Caco-2 (cell line): ENCODE results near the gene TPPP2. TPM values are rescaled to one million over a fixed set of nuclear protein-coding genes. Genes with fewer than 3 reads are reported as not detected.

Experiments
- BruUV-seq: library from RNA; stranded (reverse); fragments of 400-500 nt; replicated peaks from 2 replicates; lab custom pipeline; 2021; lab: Mats Ljungman, UMichigan
- CTCF ChIA-PET: fragments of 300-600 bp; sonication (Branson Sonifier 250); formaldehyde crosslinking; loops from one replicate; lab custom pipeline; 2022; ENCODE audit warnings: antibody characterized with exemption; lab: Charles Lee
- POLR2A ChIA-PET: fragments of 300-600 bp; sonication (Branson Sonifier 250); formaldehyde crosslinking; loops from one replicate; lab custom pipeline; 2022; ENCODE audit warnings: antibody characterized with exemption; lab: Charles Lee
- DNase-seq, 2 experiments: peaks; one replicate each; pipeline versions ENCODE4 v3.0.0 to v3.0.0-alpha.2; 2020 to 2022
- H3K27me3 ChIP-seq: replicated peaks from 2 replicates; pipeline ENCODE4 v1.6.0; 2011; ENCODE audit warnings: low read length; ENCODE audit not compliant: control insufficient read depth, insufficient read depth
- H3K36me3 ChIP-seq: 2 replicates; pipeline ENCODE4 v1.5.1; 2011; ENCODE audit warnings: low read length; ENCODE audit not compliant: control insufficient read depth, insufficient read depth
- H3K4me1 ChIP-seq: fragments of 250-450 bp; sonication (Bioruptor Pico); 2 replicates; pipeline ENCODE4 v1.5.1; 2020; ENCODE audit warnings: mild to moderate bottlenecking
- H3K4me3 ChIP-seq: 2 replicates; pipeline ENCODE4 v1.5.1; 2011; ENCODE audit warnings: low read depth, mild to moderate bottlenecking, control low read depth, low read length
- H3K9me3 ChIP-seq: fragments of 250-450 bp; sonication (Bioruptor Pico); 2 replicates; pipeline ENCODE4 v1.5.1; 2020; ENCODE audit warnings: mild to moderate bottlenecking, moderate library complexity
- H3K27ac Mint-ChIP-seq: one replicate; pipeline ENCODE4 v1.8.0; 2022; ENCODE audit warnings: mixed read lengths; ENCODE audit not compliant: unreplicated experiment
- H3K27me3 Mint-ChIP-seq: one replicate; pipeline ENCODE4 v1.8.0; 2022; ENCODE audit warnings: mixed read lengths; ENCODE audit not compliant: insufficient read depth, unreplicated experiment
- H3K36me3 Mint-ChIP-seq: one replicate; pipeline ENCODE4 v1.8.0; 2022; ENCODE audit warnings: mild to moderate bottlenecking, mixed read lengths; ENCODE audit not compliant: insufficient read depth, unreplicated experiment
- H3K4me1 Mint-ChIP-seq: one replicate; pipeline ENCODE4 v1.8.0; 2022; ENCODE audit warnings: low read depth, mixed read lengths; ENCODE audit not compliant: unreplicated experiment
- H3K4me3 Mint-ChIP-seq: one replicate; pipeline ENCODE4 v1.8.0; 2022; ENCODE audit warnings: mild to moderate bottlenecking, moderate library complexity, mixed read lengths; ENCODE audit not compliant: unreplicated experiment
- H3K9me3 Mint-ChIP-seq: one replicate; pipeline ENCODE4 v1.8.0; 2022; ENCODE audit warnings: mixed read lengths; ENCODE audit not compliant: unreplicated experiment
- CTCF ChIP-seq, 2 experiments: fragments of 200-600 bp in 1 of 2; IDR thresholded peaks; 1 replicate in 1 of 2; 2 replicates in 1 of 2; pipeline versions ENCODE4 v1.5.1 to v1.8.0; 2011 to 2022; ENCODE audit warnings: antibody characterized with exemption in 1 of 2, control low read depth in 1 of 2, inconsistent platforms in 1 of 2, low read depth in 1 of 2, low read length in 1 of 2, mild to moderate bottlenecking in 1 of 2, moderate library complexity in 1 of 2; ENCODE audit not compliant: insufficient read depth in 1 of 2, severe bottlenecking in 1 of 2, unreplicated experiment in 1 of 2
- intact Hi-C: fragments of 100-400 bp; cut with micrococcal nuclease; formaldehyde crosslinking; loops from one replicate; pipeline ENCODE4 v1.10.0; 2022; ENCODE audit not compliant: unreplicated experiment
- total RNA-seq: library from RNA; stranded (reverse); gene quantifications from 2 replicates; pipeline ENCODE4 v1.2.3, GENCODE V29; 2022

Gene TPPP2
- total RNA-seq, 1 experiment from 2014 or later = not detected

- ChIA-PET CTCF (no interaction called here), POLR2A (no interaction called here)
- no peak overlapping the region for H3K27ac Mint-ChIP-seq
- intact Hi-C loops = no loop called here
- H3K27me3 Mint-ChIP-seq = no peaks in the 10 kb centered on the region
- Histone ChIP-seq H3K27me3 (no peaks in the 10 kb centered on the region), H3K4me3 (no peak overlapping the region), H3K36me3 (no peaks in the 10 kb centered on the region; the same call in 1 of the 2 replicates), H3K4me1 (peaks cover 2% of the 10 kb centered on the region), H3K9me3 (no peaks in the 10 kb centered on the region)
- no peaks in the 10 kb centered on the region for H3K36me3 Mint-ChIP-seq
- no peak for TF ChIP-seq CTCF (IDR thresholded peaks at IDR 0.05; ENCODE audit: insufficient read depth in 1 of 2, low read depth in 1 of 2, low read length in 1 of 2, severe bottlenecking in 1 of 2, unreplicated experiment in 1 of 2)
- no TSS peak for BruUV-seq
- no peaks in the 10 kb centered on the region for H3K9me3 Mint-ChIP-seq
- H3K4me1 Mint-ChIP-seq = no peaks in the 10 kb centered on the region
- DNase-seq = no peak
- H3K4me3 Mint-ChIP-seq = no peak overlapping the region
Observed at GRCh38 chr14:21075719-21076437, 45.9 kb downstream of the TPPP2 start.

GRCh38 chr14:21077672-21078071 lies 47.7 kb downstream of the TPPP2 start:
- H3K9me3 ChIP-seq = no peaks in the 10 kb centered on the region
- Mint-ChIP-seq H3K4me3 (no peak overlapping the region), H3K9me3 (no peaks in the 10 kb centered on the region), H3K36me3 (no peaks in the 10 kb centered on the region), H3K27me3 (no peaks in the 10 kb centered on the region), H3K27ac (no peak overlapping the region), H3K4me1 (no peaks in the 10 kb centered on the region)
- TF ChIP-seq CTCF (IDR thresholded peaks at IDR 0.05; ENCODE audit: insufficient read depth in 1 of 2, low read depth in 1 of 2, low read length in 1 of 2, severe bottlenecking in 1 of 2, unreplicated experiment in 1 of 2) = no peak
- intact Hi-C loops = no loop called here
- ChIA-PET POLR2A (no interaction called here), CTCF (no interaction called here)
- H3K4me1 ChIP-seq = no peaks in the 10 kb centered on the region
- no peak overlapping the region for H3K4me3 ChIP-seq
- BruUV-seq = no TSS peak
- no peak for DNase-seq
- H3K36me3 ChIP-seq = no peaks in the 10 kb centered on the region; the same call in 1 of the 2 replicates
- no peaks in the 10 kb centered on the region for H3K27me3 ChIP-seq

GRCh38 chr14:21078287-21078686 lies 48.3 kb downstream of the TPPP2 start:
- no peaks in the 10 kb centered on the region for H3K4me1 Mint-ChIP-seq

More at GRCh38 chr14:21078287-21078686, 48.3 kb downstream of the TPPP2 start:
- BruUV-seq = no TSS peak
- no peak overlapping the region for H3K4me3 ChIP-seq
- H3K9me3 ChIP-seq = no peaks in the 10 kb centered on the region
- H3K4me1 ChIP-seq = no peaks in the 10 kb centered on the region
- ChIA-PET CTCF (no interaction called here), POLR2A (no interaction called here)
- Mint-ChIP-seq H3K36me3 (no peaks in the 10 kb centered on the region), H3K27me3 (no peaks in the 10 kb centered on the region), H3K9me3 (no peaks in the 10 kb centered on the region), H3K4me3 (no peak overlapping the region), H3K27ac (no peak overlapping the region)
- intact Hi-C loops = no loop called here
- H3K27me3 ChIP-seq = no peaks in the 10 kb centered on the region
- no peaks in the 10 kb centered on the region; the same call in 1 of the 2 replicates for H3K36me3 ChIP-seq
- no peak for TF ChIP-seq CTCF (IDR thresholded peaks at IDR 0.05; ENCODE audit: insufficient read depth in 1 of 2, low read depth in 1 of 2, low read length in 1 of 2, severe bottlenecking in 1 of 2, unreplicated experiment in 1 of 2)
- no peak for DNase-seq
